ENCODE results near the gene RDH5. TPM values are rescaled to one million over a fixed set of nuclear protein-coding genes. Genes with fewer than 3 reads are reported as not detected.

Gene RDH5
- total and polyA plus RNA-seq, 4 donors, result 9.2 to 61.7 (median 29.2) TPM

- peak overlapping the region; percentile 40 to 91 for H3K27ac ChIP-seq (ENCODE audit: low read depth in 1 of 2, low read length in 2 of 2)
- 70% methylated on average over 8 of the region's 8 CpGs for WGBS
- H3K27me3 ChIP-seq (ENCODE audit: control insufficient read depth in 4 of 4, insufficient read depth in 4 of 4, low read length in 3 of 4), result no peaks in the 10 kb centered on the region
- peak overlapping the region; percentile 71 to 92 (median 84) for H3K4me3 ChIP-seq (ENCODE audit: low read depth in 1 of 3, low read length in 3 of 3)
- TF ChIP-seq REST (IDR thresholded peaks at IDR 0.05), result no peak
- no peak for TF ChIP-seq HNF4G (IDR thresholded peaks at IDR 0.05)
- TF ChIP-seq RAD21 (IDR thresholded peaks at IDR 0.05), result no peak
- no peak for TF ChIP-seq JUND (IDR thresholded peaks at IDR 0.05)
- TF ChIP-seq GABPA (IDR thresholded peaks at IDR 0.05 in 1 of 2, conservative IDR thresholded peaks at IDR 0.05 in 1 of 2), result no peak
- TF ChIP-seq NR2F2 (IDR thresholded peaks at IDR 0.05), result no peak
- TF ChIP-seq FOXA2 (IDR thresholded peaks at IDR 0.05), result no peak
- TF ChIP-seq TAF1 (conservative IDR thresholded peaks at IDR 0.05), result no peak
- TF ChIP-seq HNF4A (conservative IDR thresholded peaks at IDR 0.05), result no peak
- TF ChIP-seq ZBTB33 (IDR thresholded peaks at IDR 0.05), result no peak
- H3K9me3 ChIP-seq (ENCODE audit: control insufficient read depth in 4 of 4, low read length in 3 of 4), result no peaks in the 10 kb centered on the region
- H3K9ac ChIP-seq (ENCODE audit: low read depth in 1 of 2, low read length in 2 of 2), result no peak overlapping the region
- H3K36me3 ChIP-seq (ENCODE audit: control insufficient read depth in 4 of 4, insufficient read depth in 3 of 4, low read depth in 1 of 4, low read length in 3 of 4), result no peaks in the 10 kb centered on the region
- peaks cover 21 to 66% (median 55%) of the 10 kb centered on the region in 4 donors for H3K4me1 ChIP-seq (ENCODE audit: control insufficient read depth in 4 of 4, insufficient read depth in 4 of 4, low read length in 3 of 4)
- no peak for DNase-seq (ENCODE audit: low spot score)
Observed at GRCh38 chr12:55717011-55718007, 2.9 kb upstream of the RDH5 start.

- H3K36me3 ChIP-seq (ENCODE audit: control insufficient read depth in 4 of 4, insufficient read depth in 3 of 4, low read depth in 1 of 4, low read length in 3 of 4), result no peaks in the 10 kb centered on the region
- no peak overlapping the region for H3K4me3 ChIP-seq (ENCODE audit: low read depth in 1 of 3, low read length in 3 of 3)
- DNase-seq (ENCODE audit: low spot score), result no peak
- 70% methylated on average over 4 of the region's 4 CpGs for WGBS
- TF ChIP-seq HNF4G (IDR thresholded peaks at IDR 0.05) (no peak), MAX (IDR thresholded peaks at IDR 0.05) (no peak)
- no peak overlapping the region for H3K9ac ChIP-seq (ENCODE audit: low read depth in 1 of 2, low read length in 2 of 2)
- no peaks in the 10 kb centered on the region for H3K27me3 ChIP-seq (ENCODE audit: control insufficient read depth in 4 of 4, insufficient read depth in 4 of 4, low read length in 3 of 4)
- no peak overlapping the region for H3K27ac ChIP-seq (ENCODE audit: low read depth in 1 of 2, low read length in 2 of 2)
- H3K4me1 ChIP-seq (ENCODE audit: control insufficient read depth in 4 of 4, insufficient read depth in 4 of 4, low read length in 3 of 4), result peaks cover 20 to 63% (median 51%) of the 10 kb centered on the region in 4 donors
- H3K9me3 ChIP-seq (ENCODE audit: control insufficient read depth in 4 of 4, low read length in 3 of 4), result no peaks in the 10 kb centered on the region
Observed at GRCh38 chr12:55718015-55718414, 2.2 kb upstream of the RDH5 start.

All from liver (tissue), 9 donors.